ENCODE data around the gene LRRC8C. TPM values are rescaled to one million over a fixed set of nuclear protein-coding genes. Genes with fewer than 3 reads are reported as not detected.

LRRC8C gene
- total RNA-seq, 1 donor from 2014 or later = 12.6 TPM

DNA sequence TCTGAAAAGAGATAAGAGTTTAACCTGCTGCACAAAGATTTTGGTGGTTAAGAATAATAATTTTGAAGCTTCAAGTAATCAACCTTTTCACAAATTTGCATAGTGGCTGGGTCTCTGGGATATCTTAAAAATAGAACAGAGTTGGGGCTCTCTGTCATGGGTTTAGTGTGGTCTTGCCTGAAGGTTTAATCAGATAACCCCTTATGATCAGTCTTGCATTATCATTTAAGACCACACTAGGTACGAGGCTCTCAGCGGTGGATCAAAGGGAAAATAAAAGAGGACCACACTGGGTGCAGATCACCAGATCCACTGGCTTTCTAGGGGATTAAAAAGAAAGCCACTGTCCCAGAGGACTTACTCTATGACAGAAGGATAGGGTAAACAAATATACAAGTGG is 19.5 kb downstream of the LRRC8C start:
- no peak for TF ChIP-seq CTCF (IDR thresholded peaks at IDR 0.05)
- intact Hi-C loops (cut with DNase I) = no loop called here
- Histone ChIP-seq H3K27ac (no peak overlapping the region), H3K36me3 (no peaks in the 10 kb centered on the region), H3K4me3 (no peak overlapping the region), H3K4me1 (peaks cover 5% of the 10 kb centered on the region), H3K9me3 (no peaks in the 10 kb centered on the region), H3K27me3 (no peaks in the 10 kb centered on the region)
- ATAC-seq (no peak), DNase-seq (no peak)

DNA sequence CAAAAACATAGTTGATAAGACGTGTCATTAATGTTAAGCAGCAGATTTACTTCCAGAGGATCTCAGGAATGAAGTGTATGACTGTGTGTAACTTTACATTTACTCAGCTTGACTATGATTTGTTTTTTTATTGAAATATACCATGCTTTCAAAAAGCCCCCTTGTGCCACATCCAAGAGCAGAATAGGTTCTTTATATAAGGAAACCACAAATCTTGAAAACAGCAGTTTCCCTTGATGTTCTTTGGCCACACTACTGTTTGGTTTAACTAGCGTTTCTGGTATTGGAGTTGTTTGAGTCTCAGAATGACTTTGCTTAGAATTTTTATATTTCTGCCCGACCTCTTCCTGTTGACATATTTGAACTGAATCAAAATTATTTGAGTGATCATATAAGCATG is 25.0 kb downstream of the LRRC8C start:
- ATAC-seq = no peak
- Histone ChIP-seq H3K9me3 (no peaks in the 10 kb centered on the region), H3K4me3 (no peak overlapping the region), H3K27me3 (no peaks in the 10 kb centered on the region), H3K27ac (no peak overlapping the region), H3K36me3 (no peaks in the 10 kb centered on the region), H3K4me1 (no peaks in the 10 kb centered on the region)
- DNase-seq = no peak
- intact Hi-C loops (cut with DNase I) = no loop called here
- no peak for TF ChIP-seq CTCF (IDR thresholded peaks at IDR 0.05)

DNA sequence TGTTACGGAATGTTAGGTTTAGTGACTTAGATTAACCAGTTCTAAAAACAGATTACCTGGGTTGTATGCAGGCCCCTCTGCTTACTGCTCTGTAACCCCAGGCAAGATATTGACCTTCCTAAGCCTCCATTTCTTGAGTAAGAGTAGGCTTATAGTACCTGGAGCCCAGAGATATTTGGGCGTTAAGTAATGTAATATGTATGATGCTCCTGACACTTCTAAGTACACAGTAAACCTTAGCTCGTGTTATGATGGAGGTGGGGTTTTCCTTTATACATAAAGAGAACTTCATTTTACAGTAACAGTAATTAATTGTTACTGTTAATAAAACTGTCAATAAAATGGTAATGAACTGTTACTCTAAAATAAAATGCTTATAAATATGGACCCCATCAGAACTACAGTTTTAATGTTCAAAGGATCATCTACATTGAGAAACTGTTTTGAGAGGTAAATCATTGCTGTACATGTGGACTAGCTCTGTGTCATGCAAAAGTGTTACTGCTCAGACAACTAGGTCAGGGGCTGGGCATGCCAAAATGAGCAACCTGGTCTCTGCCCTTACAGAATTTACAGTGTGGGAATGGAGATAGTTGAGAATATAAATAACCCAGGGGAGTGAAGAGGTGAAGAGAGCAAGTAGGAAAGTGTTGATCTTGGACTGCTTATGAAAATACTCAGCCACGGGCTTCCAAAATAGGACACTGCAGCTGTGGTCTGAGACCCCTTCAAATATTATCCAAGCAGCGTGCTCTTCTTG is 26.6 kb downstream of the LRRC8C start:
- H3K4me3 ChIP-seq = no peak overlapping the region
- H3K9me3 ChIP-seq = no peaks in the 10 kb centered on the region
- intact Hi-C loops (cut with DNase I) = no loop called here
- TF ChIP-seq CTCF (IDR thresholded peaks at IDR 0.05) = no peak
- no peaks in the 10 kb centered on the region for H3K4me1 ChIP-seq
- H3K27ac ChIP-seq = no peak overlapping the region
- ATAC-seq (no peak), DNase-seq (no peak)
- no peaks in the 10 kb centered on the region for H3K36me3 ChIP-seq
- H3K27me3 ChIP-seq = no peaks in the 10 kb centered on the region

GRCh38 chr1:89660224-89661061 is 27.5 kb downstream of the LRRC8C start:
- no peak overlapping the region for H3K4me3 ChIP-seq

DNA sequence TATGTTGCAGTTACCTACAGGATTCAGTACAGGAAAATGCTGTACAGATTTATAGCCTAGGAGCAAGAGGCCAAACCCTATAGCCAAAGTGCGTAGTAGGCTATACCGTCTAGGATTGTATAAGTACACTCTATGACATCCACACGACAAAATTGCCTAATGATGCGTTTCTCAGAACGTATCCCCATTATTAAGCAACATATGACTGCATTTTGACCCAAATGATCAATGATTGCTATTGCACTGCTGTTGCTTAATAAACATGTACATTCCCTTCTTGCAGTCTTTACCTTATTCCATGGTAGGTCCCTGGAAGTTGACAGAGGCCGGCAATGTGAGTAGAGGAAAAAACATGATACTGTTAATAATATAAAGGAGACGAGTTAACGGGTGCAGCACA is 33.0 kb downstream of the LRRC8C start:
- H3K4me1 ChIP-seq = no peaks in the 10 kb centered on the region
- TF ChIP-seq CTCF (IDR thresholded peaks at IDR 0.05) = no peak
- no peaks in the 10 kb centered on the region for H3K9me3 ChIP-seq
- intact Hi-C loops (cut with DNase I) = no loop called here
- H3K4me3 ChIP-seq = no peak overlapping the region
- no peak for DNase-seq
- no peak for ATAC-seq
- no peaks in the 10 kb centered on the region for H3K27me3 ChIP-seq
- H3K36me3 ChIP-seq = no peaks in the 10 kb centered on the region
- no peak overlapping the region for H3K27ac ChIP-seq

More at GRCh38 chr1:89660224-89661061, 27.5 kb downstream of the LRRC8C start:
- intact Hi-C loops (cut with DNase I) = no loop called here
- no peaks in the 10 kb centered on the region for H3K9me3 ChIP-seq
- no peaks in the 10 kb centered on the region for H3K27me3 ChIP-seq
- no peaks in the 10 kb centered on the region for H3K4me1 ChIP-seq
- DNase-seq (no peak), ATAC-seq (no peak)
- no peak overlapping the region for H3K27ac ChIP-seq
- TF ChIP-seq CTCF (IDR thresholded peaks at IDR 0.05) = no peak
- no peaks in the 10 kb centered on the region for H3K36me3 ChIP-seq

Data from upper lobe of right lung (tissue), 1 donor.